ENCODE results near the gene RPL10A. TPM values are rescaled to one million over a fixed set of nuclear protein-coding genes. Genes with fewer than 3 reads are reported as not detected.

The RPL10A gene
- total RNA-seq, 4 donors from 2014 or later: 323 to 991 (median 649) TPM

DNA sequence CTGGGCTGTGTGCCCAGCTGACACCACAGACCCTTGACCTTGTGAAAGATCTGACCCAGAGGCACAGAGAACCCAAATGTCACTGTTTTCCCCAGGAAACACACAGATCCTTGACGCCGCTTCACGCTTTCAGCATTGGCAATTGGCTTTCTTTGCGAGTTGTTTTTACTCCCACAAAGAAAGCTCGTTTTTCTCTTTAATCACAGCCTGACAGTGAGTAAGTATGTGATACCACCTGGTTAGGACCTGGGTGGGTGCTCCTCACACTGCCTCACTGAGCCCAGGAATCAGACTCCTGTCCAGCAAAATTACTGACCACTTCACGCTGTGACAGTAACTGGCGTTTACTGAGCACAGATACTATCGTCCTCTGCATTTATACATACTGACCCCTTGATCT, 13.0 kb downstream of the RPL10A start:
- Histone ChIP-seq H3K27me3 (no peaks in the 10 kb centered on the region), H3K4me3 (no peak overlapping the region), H3K4me1 (peaks cover 12 to 16% (median 15%) of the 10 kb centered on the region in 4 donors), H3K36me3 (peaks cover 0 to 5% (median 0%) of the 10 kb centered on the region in 4 donors), H3K9me3 (no peaks in the 10 kb centered on the region), H3K27ac (peak overlapping the region in 1 of 4 donors; percentile 1)
- 75% methylated on average over 3 to 8 of the region's 8 CpGs for WGBS, 2 donors (ENCODE audit: low coverage in 1 of 2)
- TF ChIP-seq POLR2AphosphoS5 (IDR thresholded peaks at IDR 0.05): no peak
- TF ChIP-seq EP300 (IDR thresholded peaks at IDR 0.05; ENCODE audit: low read depth): no peak
- TF ChIP-seq, protein P1, sequence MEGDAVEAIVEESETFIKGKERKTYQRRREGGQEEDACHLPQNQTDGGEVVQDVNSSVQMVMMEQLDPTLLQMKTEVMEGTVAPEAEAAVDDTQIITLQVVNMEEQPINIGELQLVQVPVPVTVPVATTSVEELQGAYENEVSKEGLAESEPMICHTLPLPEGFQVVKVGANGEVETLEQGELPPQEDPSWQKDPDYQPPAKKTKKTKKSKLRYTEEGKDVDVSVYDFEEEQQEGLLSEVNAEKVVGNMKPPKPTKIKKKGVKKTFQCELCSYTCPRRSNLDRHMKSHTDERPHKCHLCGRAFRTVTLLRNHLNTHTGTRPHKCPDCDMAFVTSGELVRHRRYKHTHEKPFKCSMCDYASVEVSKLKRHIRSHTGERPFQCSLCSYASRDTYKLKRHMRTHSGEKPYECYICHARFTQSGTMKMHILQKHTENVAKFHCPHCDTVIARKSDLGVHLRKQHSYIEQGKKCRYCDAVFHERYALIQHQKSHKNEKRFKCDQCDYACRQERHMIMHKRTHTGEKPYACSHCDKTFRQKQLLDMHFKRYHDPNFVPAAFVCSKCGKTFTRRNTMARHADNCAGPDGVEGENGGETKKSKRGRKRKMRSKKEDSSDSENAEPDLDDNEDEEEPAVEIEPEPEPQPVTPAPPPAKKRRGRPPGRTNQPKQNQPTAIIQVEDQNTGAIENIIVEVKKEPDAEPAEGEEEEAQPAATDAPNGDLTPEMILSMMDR (IDR thresholded peaks at IDR 0.05): no peak
- TF ChIP-seq POLR2A (IDR thresholded peaks at IDR 0.05): no peak
- intact Hi-C loops (cut with DNase I; ENCODE audit: low total_unique reads) (no loop called here), in situ Hi-C loops (cut with MboI; ENCODE audit: low pct_ligation_motif_present in 1 of 4, low pct_unique_long_range_greater_than_20kb in 1 of 4, low sequenced_read_pairs in 3 of 4) (no loop called here)
- DNase-seq: no peak

DNA sequence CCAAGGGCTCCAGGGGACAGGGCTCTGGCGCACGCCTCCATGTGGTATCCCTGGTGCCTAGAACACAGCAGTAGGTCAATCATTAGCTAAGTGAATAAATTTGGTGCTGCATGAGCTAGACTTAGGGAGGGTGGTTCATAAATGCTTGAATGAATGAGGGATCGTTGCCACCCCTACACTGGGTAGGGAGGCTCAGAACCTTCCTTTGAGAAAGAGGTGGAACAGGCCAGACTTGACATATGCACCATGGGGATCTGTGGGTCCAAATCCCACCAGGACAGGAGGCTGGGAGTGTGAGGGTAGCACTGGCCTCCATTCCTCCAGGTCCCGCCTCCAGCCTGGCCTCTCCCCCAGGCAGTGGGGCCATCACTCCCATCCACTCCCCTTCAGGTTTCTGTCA, 14.9 kb downstream of the RPL10A start:
- intact Hi-C loops (cut with DNase I; ENCODE audit: low total_unique reads) (no loop called here), in situ Hi-C loops (cut with MboI; ENCODE audit: low pct_ligation_motif_present in 1 of 4, low pct_unique_long_range_greater_than_20kb in 1 of 4, low sequenced_read_pairs in 3 of 4) (no loop called here)
- WGBS, 2 donors (ENCODE audit: low coverage in 1 of 2): 80 to 86% methylated on average over 1 to 4 of the region's 4 CpGs
- Histone ChIP-seq H3K4me3 (no peak overlapping the region), H3K36me3 (no peaks in the 10 kb centered on the region), H3K9me3 (no peaks in the 10 kb centered on the region), H3K27me3 (no peaks in the 10 kb centered on the region), H3K27ac (peak overlapping the region in 3 of 4 donors; percentile 6 to 99 (median 94)), H3K4me1 (peaks cover 30 to 34% (median 33%) of the 10 kb centered on the region in 4 donors)
- no peak for DNase-seq
- no peak for TF ChIP-seq POLR2A (IDR thresholded peaks at IDR 0.05)
- TF ChIP-seq, protein P1 (IDR thresholded peaks at IDR 0.05): no peak
- TF ChIP-seq POLR2AphosphoS5 (IDR thresholded peaks at IDR 0.05): no peak
- TF ChIP-seq EP300 (IDR thresholded peaks at IDR 0.05; ENCODE audit: low read depth): no peak

DNA sequence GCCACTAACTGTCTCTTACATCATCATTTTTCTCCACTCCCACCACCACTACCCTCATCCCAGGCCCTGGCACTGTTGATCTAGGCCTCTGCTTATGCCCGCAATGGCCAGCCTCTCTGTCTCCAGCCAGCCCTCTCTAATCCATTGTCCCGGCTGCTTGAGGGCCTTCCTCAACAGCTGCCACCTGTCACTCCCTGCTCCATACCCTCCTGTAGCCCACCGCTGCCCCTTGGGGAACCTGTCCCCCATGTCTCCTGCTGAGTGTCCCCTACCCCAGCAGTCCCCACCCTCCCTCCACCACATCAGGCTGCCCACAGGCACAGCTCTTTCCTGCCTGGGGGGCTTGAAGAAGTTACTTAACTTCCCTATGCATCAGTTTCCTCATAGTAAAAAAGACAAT, 15.3 kb downstream of the RPL10A start:
- Histone ChIP-seq H3K4me1 (peaks cover 34 to 38% (median 37%) of the 10 kb centered on the region in 4 donors), H3K27ac (peak overlapping the region; percentile 6 to 99 (median 60)), H3K27me3 (no peaks in the 10 kb centered on the region), H3K36me3 (no peaks in the 10 kb centered on the region), H3K9me3 (no peaks in the 10 kb centered on the region), H3K4me3 (no peak overlapping the region)
- no peak for TF ChIP-seq POLR2A (IDR thresholded peaks at IDR 0.05)
- no peak for TF ChIP-seq EP300 (IDR thresholded peaks at IDR 0.05; ENCODE audit: low read depth)
- no peak for TF ChIP-seq POLR2AphosphoS5 (IDR thresholded peaks at IDR 0.05)
- TF ChIP-seq, protein P1 (IDR thresholded peaks at IDR 0.05): no peak
- intact Hi-C loops (cut with DNase I; ENCODE audit: low total_unique reads) (no loop called here), in situ Hi-C loops (cut with MboI; ENCODE audit: low pct_ligation_motif_present in 1 of 4, low pct_unique_long_range_greater_than_20kb in 1 of 4, low sequenced_read_pairs in 3 of 4) (no loop called here)
- no peak for DNase-seq
- WGBS, 2 donors (ENCODE audit: low coverage in 1 of 2): 60 to 89% methylated on average over 1 to 3 of the region's 3 CpGs

DNA sequence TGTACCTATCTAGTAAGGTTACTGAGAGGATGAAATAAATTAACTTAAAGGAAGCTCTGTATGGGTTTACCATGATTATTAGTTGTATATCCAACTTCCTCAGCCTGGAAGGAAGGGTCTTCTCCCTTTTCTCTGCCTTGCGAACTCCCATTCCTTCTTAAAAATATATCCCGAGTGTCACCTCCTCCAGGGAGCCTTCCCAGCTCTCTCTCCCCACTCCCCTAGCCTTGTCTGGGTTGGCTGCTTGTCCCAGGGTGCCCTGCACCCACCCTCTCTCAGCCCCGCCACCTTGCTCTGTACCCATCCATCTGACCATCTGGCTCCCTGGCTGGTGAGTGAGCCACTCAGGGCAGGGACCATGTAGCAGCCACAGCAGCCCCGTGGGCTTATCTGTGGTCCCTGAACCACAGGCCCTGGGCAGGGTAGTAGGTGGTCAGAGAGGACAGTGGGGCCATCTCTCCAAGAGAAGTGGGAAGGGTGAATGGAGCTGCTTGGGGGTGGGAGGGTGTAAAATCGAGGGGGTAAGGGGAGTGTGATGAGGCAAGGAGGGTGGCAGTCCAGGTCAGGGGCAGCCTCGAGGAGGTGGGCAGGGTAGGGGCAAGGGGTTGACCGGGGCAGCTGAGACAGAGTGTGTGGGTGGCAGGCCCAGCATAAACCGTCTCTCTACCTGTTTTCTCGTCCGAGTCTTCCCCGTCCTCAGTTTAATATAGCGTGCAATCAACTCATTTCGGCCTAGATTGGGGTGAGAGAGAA, 15.9 kb downstream of the RPL10A start:
- intact Hi-C loops (cut with DNase I; ENCODE audit: low total_unique reads) (no loop called here), in situ Hi-C loops (cut with MboI; ENCODE audit: low pct_ligation_motif_present in 1 of 4, low pct_unique_long_range_greater_than_20kb in 1 of 4, low sequenced_read_pairs in 3 of 4) (no loop called here)
- H3K27ac ChIP-seq: peak overlapping the region; percentile 26 to 99 (median 96)
- H3K9me3 ChIP-seq: no peaks in the 10 kb centered on the region
- H3K4me1 ChIP-seq: peaks cover 38 to 44% (median 42%) of the 10 kb centered on the region in 4 donors
- TF ChIP-seq EP300 (IDR thresholded peaks at IDR 0.05; ENCODE audit: low read depth): no peak
- TF ChIP-seq, protein P1 (IDR thresholded peaks at IDR 0.05): no peak
- no peaks in the 10 kb centered on the region for H3K27me3 ChIP-seq
- WGBS, 2 donors (ENCODE audit: low coverage in 1 of 2): 74 to 86% methylated on average over 7 to 13 of the region's 13 CpGs
- no peak overlapping the region for H3K4me3 ChIP-seq
- DNase-seq: no peak
- H3K36me3 ChIP-seq: no peaks in the 10 kb centered on the region

Data from transverse colon (tissue), 4 donors.